ENCODE measurements around the gene PALLD.

PALLD gene

DNA sequence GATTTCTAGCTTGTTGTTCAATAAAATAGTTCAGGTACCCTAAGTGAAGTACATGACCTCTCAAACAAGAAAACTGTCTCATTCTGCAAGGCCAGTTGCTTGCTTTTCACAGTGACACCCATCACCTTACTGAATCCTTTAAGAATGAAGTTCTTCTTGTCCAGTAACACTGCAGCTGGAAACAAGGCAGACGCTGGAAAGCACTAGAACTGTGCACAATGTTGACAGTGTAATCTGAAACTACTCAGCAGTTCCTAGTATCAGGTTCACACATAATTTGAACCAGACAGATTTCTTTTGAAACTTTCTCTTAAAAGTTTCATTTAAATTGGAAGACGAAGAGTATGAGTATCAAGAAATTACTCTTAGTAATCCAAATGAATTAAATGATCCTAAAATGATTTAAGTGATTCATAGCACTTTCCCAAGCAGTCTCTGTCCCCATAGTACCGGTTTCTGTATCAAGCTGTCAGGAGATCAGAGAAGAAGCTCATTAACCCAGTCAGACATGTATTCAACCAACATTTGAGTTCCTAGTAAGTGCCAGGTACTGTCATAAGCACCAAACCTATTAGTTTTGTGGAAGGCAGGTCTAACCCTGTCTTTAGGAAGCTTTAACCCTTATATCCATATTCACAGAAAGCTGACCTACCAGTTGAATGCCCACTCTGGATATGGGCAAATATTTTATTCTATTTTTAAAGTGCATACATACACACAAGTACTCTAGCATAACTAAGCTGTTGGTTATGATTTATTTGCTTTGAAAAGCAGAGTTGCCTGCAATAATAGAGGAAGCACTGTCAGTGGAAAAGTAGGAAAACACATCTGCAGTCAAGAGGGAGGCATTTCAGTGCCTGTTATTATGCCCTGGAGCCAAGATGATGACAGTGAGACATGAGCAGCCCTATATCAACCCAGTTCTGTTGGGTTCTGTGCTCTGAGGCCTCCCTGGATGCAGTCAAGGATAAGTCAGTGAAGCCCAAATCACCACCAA is 63.6 kb downstream of the PALLD start:
- no peak for DNase-seq (ENCODE audit: low spot score)

DNA sequence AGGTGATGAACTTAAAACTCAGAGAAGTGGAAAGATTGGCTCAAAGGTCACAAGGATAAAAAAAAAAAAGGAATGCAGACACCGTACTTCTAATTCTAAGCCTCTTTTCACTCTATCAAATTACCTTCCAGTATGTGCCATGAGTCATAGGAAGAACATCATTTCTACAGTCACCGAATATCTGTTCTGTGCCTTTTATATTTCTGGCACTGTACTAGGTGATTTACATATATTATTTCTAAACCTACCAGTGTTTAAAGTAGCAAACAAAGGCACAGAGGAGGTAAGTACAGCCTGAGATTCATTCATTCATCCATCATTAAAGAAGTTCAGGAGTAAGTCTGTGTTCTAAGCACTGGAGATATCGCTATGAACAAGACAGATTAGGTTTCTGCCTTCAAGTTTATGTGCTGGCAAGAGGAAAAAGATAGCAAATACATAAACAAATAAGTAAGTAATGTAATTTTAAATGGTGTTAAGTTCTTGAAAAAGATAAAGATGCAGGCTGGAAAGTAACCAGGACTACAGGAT is 65.3 kb downstream of the PALLD start:
- DNase-seq (ENCODE audit: low spot score) = no peak

DNA sequence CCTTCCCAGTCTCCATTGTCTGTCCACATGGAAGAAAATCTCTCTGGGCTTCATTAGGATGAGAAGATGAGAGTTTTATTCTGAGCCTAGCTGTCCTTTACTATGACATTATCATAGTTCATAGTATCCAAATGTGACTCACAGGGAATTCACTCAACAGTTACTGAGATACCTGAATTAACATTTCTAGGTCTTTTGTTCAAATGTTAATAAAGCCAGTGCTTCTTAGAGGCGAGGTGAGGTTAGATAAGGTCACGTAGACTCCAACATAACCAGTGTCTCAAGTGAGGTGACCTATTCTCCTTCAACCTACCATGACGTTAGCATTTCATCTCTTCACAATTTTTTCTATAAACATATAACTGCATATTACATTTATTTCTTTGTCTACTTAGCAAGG is 67.2 kb downstream of the PALLD start:
- no peak for DNase-seq (ENCODE audit: low spot score)

DNA sequence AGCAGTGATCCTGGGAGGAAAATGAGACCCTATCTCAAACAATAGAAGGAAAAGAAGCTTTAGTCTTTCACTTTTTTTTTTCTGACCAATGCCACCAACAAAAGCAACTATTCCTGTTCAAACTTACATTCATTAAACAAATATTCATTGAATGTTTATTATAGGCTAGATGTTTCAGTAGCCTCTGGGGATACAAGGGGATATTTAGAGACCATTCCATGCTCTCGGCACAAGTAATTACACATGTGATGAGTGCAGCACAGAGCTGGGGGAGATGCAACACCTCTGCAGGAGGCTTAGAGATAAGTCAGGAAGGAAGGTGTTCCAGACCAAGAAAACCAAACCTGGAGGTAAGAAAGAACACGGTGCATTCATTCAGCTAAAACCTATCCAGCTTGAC is 68.3 kb downstream of the PALLD start:
- no peak for DNase-seq (ENCODE audit: low spot score)

DNA sequence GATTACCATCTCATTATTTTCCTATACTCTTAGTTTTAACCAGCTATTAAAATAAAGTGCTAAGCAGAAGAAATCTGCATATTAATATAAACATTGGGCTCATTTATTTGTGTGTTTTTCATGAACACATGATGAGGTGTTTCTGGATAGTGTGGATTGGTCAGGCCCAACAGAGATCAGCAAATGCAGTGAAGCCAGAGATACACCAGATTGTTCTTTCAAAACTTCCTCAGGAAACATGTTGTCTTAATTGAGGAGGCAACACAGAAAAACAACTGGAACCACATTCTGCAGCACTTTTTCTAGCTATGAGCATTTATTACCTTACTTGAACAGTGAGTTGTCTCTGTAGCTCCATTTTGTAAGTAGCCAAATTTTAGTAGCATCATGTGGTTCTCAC is 69.9 kb downstream of the PALLD start:
- DNase-seq (ENCODE audit: low spot score) = no peak

DNA sequence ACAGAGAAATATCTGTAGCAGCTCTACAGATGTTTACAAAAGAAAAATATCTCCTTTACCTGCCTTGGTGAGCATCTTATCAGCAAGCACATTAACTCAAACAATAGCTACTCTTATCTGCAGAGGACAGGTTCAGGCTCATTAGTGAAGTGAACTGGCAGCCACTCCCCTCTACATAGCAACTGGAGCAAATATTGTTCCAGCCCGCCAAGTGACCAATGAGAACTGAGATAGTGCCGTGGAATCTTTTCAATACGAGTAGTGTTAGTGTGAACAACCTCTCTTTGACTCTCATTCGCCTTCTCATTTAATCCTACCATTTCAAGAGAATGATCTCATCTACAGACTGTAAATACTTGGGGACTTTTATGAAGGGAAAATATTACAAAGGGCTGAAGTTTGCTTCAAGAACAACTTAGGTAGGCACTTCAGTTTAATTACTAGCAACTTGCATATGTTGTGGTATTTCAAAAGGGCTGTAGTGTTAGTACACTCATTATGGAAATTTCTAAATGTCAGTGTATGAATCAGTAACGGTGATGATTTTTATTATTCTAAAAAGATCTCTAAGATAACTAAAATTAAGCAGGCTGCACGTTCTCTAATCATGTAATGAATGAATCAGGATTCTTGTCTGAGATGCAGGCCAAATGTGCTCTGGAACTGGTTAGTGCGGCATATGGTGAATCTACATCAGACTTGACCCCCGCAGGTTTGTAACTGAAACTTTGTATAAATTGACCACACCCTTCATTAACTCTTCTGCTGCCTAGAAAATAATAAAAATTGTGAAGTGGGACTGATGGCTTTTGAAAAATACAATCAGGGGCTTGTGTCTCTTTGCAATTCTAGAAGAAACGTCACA is 72.4 kb downstream of the PALLD start:
- no peak for DNase-seq (ENCODE audit: low spot score)

DNA sequence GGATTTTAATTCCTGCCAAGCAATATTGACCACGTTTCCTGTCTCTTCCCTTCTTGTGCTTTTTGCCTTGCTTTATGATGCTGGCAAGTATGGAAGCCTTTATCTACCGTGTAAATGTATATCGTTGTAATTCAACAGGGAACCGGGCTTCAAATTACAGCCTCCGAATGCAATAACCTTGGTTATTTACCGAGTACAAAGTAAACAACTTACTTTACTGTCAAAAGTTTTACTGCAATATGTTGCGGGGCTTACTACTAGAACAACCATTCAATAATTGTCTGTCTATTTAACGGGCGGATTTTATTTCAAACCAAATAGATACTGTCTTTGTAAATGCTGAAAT is 73.1 kb downstream of the PALLD start:
- no peak for DNase-seq (ENCODE audit: low spot score)

DNA sequence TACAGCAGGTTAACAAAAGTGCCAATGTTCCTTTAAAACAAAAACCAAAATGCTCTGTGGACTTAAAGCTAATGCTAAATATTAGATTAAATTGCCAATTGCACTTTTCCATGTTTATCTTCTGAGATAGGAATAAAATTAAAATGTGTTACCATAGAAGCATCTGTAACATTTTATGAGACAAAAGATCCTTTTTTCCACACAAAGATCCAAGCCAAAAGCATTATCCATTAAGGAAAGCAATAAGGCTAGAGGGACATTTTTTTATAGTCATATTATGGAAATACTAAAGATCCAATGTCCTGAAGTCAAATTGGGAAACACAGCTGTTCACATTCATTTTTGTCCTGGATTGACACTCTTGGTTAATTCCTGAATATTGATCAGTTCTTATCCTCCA is 73.6 kb downstream of the PALLD start:
- DNase-seq (ENCODE audit: low spot score) = no peak

DNA sequence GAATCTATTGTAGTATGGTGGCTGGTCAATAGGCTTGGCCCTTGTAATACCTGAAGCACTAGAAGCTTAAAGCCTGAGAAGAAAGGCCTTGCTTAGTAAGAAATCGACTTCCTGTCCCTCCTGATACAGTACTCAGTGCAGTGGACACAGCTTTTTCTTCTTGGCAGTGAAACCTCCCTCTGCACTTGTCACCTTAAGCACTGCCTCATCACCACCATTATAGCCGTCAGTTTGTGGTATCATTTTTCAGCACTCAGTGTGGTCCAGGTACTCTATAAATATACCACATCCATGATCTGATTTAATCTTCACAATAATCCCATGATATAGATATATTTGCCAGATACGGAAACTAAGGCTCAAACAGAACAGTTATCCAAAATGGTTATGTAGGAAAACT is 75.2 kb downstream of the PALLD start:
- DNase-seq (ENCODE audit: low spot score) = no peak

DNA sequence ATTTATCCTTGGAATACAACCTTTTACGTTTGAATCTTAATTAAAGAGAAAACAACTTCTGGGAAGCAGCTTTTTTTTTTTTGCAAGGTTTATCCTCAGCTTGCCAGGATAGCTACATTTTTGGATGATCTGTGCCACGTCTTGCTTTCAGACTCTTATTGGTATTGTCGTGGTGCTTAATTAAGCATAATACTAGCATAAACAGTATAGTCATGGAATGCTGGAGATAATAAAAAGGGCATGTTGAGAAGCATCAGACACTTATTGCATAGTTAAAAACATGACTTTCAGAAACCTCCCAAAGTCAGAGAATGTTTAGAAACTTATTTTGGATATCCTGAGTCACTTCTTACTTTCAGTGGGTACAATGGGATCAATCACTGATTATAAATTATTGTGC is 77.0 kb downstream of the PALLD start:
- DNase-seq (ENCODE audit: low spot score) = no peak

DNA sequence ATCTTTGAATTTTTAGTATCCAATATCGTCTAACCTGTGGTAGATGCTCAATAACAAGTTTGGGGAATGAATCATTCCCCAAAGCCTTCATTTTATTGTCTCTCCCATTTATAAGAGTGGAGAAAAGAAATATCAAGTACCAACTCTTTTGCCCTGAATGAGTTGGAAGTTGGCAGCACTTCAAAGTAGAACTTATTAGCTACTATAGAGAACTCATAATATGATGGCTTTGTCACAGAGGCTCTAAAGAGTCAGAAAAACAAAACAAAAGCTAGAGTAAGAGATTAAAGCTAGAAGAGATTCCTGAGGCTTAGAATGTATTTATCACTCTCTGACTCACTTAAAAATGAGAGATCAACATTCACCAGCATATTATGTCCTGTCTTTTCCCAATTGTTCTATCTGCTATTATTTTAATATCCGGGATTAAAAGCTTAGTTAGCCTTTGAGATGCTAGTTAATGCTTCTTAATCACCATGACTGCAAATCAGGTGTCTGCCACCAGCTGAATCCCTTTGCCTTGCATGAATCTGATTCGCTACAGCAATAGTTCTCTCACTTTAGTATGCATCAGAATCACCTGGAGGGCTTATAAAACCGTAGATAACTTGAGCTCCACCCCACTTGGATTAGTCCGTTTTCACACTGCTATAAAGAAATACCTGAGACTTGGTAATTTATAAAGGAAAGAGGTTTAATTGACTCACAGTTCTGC is 77.9 kb downstream of the PALLD start:
- no peak for DNase-seq (ENCODE audit: low spot score)

DNA sequence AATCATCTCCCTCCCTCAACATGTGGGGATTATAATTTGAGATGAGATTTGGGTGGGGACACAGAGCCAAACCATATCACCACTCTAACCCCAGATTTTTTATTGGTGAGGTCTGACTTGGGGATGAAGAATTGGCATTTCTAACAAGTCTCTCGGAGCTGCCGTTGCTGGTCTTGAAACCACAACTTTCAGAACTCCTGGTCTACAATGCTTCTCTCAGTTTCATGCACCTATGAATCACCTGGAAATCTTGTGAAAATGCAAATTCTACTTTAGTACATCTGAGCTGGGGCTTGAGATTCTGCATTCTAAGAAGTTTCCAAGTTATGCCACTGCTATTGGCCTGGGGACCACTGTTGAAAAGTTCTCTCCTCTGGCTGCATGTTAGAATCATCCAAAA is 78.6 kb downstream of the PALLD start:
- DNase-seq (ENCODE audit: low spot score) = no peak

DNA sequence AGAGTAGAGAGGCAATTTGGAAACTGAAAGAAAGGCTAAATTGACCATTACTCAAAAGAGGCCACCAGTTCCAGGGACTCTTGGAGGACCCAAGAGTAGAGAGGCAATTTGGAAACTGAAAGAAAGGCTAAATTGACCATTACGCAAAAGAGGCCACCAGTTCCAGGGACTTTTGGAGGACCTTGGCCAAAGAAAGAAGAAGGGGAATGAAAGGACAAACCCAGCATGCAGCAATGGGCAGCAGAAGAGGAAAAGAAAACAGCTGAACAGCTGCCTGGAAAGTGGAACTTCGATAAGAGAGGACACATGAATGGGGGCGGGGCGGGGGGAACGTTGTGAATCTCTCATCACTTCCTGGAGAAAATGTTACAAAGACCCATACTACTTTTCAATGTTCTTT is 80.8 kb downstream of the PALLD start:
- no peak for DNase-seq (ENCODE audit: low spot score)

DNA sequence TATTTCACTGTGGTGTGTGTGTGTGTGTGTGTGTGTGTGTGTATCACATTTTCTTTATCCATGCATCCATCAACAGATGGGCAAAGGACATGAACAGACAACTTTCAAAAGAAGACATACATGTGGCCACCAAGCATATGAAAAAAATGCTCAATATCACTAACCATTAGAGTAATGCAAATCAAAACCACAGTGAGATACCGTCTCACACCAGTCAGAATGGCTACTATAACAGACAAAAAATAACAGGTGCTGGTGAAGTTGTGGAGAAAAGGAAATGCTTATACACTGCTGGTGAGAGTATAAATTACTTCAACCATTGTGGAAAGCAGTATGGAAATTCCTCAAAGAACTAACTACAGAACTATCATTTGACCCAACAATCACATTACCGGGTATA is 83.4 kb downstream of the PALLD start:
- DNase-seq (ENCODE audit: low spot score) = no peak

DNA sequence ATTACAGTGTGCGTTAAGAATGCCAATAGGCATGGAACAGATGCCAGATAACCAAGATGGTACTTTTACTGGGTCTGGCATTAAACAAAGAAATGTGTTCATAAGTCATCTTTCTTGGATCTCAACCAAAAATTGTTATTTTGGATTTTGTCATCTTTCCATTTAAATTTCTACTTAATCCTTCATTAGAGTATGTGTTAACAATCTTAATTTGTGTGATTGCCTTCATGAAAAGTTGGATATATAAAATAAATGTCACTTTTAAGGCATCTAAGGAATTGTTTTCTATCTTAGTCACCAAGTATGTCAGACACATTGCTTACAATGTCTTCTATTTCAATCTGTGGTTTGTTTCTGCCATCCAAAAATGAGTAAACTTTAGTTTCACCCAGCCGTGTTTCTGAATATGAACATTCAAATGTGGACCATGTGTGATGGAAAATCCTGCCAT is 87.5 kb downstream of the PALLD start:
- no peak for DNase-seq (ENCODE audit: low spot score)

DNA sequence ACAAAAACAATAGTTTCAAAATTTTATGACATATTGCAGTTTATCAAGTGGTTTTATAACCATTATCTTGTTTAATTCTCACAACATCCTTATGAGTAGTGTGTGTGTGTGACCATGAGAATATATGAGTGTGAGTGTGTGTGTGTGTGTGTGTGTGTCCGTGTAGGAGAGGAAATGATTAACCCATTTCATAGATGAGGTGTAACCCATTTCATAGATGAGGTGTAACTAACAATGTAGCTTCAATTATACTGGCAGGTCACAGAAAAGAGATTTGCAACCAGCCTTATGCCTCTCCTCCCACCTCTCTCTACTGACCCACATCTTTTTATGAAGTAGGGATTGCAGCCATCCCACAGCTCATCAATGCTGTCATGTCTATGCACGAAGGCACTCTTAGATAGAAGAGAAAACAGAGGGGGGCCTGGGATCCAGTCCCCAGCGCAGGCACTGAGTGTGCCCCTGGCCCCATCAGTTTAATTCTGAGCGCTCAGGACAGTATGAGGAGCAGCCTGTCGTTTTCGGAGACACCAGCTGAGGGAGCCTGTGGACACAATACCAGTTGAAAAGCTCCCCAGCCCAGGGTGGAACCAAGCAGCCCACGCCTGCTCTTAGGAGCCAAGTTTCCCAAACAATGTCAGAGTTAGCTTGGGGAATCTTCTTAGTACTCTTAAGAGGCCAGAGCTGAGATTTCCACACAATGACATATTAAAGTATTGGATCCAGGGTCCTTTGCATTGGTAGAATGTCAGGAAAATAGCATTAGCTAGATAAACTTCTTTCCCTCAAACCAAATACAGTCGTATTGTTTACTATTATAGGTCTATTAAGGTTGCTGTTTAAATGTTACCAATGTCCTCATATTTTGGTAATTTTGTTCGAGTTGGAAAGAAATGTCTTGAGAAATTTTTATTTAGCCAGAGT is 88.6 kb downstream of the PALLD start:
- DNase-seq (ENCODE audit: low spot score) = peak; percentile 80

DNA sequence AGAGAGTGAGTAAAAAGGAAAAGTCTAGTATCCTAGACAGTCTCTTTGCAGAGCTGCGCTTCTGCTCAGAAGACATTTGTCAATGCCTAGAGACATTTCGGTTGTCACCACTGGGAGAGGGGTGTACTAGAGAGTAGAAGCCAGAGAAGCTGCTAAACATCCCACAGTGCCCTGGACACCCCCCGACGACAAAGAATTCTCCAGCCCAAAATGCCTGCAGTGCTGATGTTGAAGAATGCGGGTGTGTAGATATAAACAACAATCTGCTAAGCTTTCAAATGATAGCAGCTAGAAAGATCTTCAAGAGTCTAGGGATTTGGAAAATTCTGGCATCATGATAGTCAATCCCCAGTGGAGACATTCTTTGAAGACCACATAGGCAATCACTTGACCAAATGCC is 90.1 kb downstream of the PALLD start:
- no peak for DNase-seq (ENCODE audit: low spot score)

DNA sequence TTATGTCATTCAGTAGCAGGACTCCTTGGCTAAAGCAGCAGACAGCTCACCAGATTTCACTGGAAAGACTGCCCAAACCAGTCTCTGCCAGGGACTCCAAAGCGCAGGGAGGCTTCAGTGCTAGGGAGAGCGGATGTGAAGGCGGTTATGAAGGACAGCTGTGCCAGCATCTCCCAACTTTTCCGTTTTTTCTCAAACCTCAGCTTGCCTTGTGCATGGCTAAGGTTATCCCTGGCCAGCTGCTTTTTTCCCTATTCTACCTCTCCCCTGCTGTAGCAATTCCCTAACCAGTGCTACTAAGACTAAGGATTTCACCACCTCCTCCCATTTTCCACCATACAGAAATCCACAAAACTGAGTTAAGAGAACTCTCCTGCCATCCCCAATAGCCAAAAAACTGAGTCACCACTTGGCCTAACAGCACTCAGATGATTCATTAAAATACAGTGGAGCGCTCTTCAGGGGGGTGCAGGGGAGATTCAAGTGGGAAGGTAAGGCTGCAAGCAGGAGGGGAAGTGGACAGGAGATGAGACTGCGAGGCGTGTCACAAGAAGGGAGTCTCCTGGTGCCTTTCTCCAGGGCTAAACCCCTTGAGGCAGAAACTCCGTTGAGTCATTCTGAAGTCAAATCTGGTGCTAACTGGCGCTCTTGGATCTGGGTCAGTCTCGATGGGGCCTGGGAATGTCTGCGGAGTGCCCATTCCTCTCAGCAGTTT is 90.7 kb downstream of the PALLD start:
- no peak for DNase-seq (ENCODE audit: low spot score)

DNA sequence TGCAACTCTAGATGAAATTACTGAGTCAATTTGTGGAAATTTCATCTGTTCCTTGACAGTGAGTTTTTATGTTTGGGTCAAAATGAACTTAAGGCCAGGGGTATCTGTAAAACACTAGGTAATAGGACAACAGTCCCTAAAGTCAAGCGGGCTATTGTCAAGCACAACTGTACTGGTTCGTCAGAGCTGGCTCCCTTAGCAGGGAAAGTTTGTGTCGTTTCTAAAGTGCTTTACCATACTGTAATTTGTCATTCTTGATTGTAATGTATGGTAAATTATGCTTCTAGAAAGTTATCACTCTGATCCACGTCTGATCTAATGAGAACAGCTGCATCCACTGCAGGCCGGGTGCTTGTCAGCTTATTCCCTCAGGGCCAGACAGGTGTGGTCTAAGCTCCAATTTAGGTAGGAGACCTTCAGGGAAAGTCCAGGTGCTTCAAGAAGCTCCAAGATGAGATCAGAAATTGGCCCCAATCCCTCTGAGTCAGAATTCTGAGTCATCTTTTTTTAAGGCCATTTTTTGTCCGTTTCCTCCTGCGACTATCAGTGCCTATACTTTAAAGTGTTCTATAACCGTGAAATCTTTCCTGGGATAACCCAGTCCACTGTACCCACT is 92.2 kb downstream of the PALLD start:
- no peak for DNase-seq (ENCODE audit: low spot score)

DNA sequence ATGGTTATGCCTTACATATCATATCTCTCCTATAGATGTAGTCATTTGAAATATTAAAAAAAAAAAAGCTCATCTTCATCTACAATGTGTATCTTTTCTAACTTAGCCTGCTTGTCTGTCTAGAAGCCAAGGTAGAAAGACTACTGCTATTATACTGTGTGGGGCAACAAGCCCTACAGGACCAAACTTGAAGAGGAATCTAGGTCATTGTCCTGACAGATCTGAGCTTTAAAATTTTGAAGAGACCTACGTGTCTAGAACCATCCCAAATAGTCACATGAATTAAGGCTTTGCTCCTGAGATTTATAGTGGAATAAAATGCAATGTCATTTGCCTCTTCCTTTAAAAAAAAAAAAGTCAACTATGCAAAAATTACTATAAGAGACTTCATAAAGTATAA is 95.8 kb downstream of the PALLD start:
- no peak for DNase-seq (ENCODE audit: low spot score)
